ENCODE measurements around the gene SYNE2.

The SYNE2 gene

GRCh38 chr14:63897721-63898163 is 44.9 kb downstream of the SYNE2 start:
- TF ChIP-seq EZH2phosphoT487 (conservative IDR thresholded peaks at IDR 0.05; ENCODE audit: low read length): no peak
- no peak for TF ChIP-seq CTCF (IDR thresholded peaks at IDR 0.05; ENCODE audit: insufficient read depth, low read length, poor library complexity, severe bottlenecking)
- Histone ChIP-seq H2AFZ (ENCODE audit: low read depth, low read length, severe bottlenecking) (no peak overlapping the region), H3K9me3 (ENCODE audit: insufficient read depth, low read length) (no peaks in the 10 kb centered on the region), H3K27me3 (ENCODE audit: low read length) (no peaks in the 10 kb centered on the region), H3K36me3 (ENCODE audit: low read length) (no peaks in the 10 kb centered on the region; the same call in 1 of the 2 replicates), H3K9ac (ENCODE audit: low read length) (no peak overlapping the region), H3K4me3 (ENCODE audit: insufficient read depth, low read length, poor library complexity, severe bottlenecking) (no peak overlapping the region), H3K9me2 (replicated peaks; ENCODE audit: insufficient read depth, low read length) (no peaks in the 10 kb centered on the region), H3K4me2 (ENCODE audit: low read depth, low read length, poor library complexity, severe bottlenecking) (no peak overlapping the region), H4K20me1 (ENCODE audit: low read depth, low read length) (peaks cover 29% of the 10 kb centered on the region), H3K79me2 (ENCODE audit: insufficient read depth, low read length) (peaks cover 99% of the 10 kb centered on the region), H3F3A (ENCODE audit: insufficient read depth) (peaks cover 7% of the 10 kb centered on the region; the same call in 1 of the 2 replicates), H3K27ac (ENCODE audit: low read depth, low read length) (no peak overlapping the region)

DNA sequence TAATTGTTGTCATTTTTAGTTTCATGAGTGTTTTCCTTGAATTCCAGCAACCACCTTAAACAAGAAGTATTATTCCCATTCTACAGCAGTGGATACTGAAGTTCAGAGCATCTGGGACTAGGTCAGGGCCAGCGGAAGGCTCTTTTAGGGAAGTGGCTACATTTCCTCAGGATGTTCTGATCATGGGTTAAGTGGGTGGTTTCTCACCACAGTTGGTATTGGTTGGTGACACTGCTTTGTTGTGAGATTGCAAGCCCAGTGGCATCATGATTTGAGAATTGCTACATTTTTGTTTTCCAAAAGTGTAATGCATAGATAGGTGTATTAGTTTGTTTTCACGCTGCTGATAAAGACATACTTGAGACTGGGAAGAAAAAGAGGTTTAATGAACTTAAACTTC is 47.1 kb downstream of the SYNE2 start:
- Histone ChIP-seq H3K9me3 (ENCODE audit: insufficient read depth, low read length) (no peaks in the 10 kb centered on the region), H3K27me3 (ENCODE audit: low read length) (no peaks in the 10 kb centered on the region), H3K36me3 (ENCODE audit: low read length) (peaks cover 2% of the 10 kb centered on the region; the same call in 1 of the 2 replicates), H3K27ac (ENCODE audit: low read depth, low read length) (no peak overlapping the region), H3K79me2 (ENCODE audit: insufficient read depth, low read length) (peaks cover 99% of the 10 kb centered on the region), H2AFZ (ENCODE audit: low read depth, low read length, severe bottlenecking) (no peak overlapping the region), H3F3A (ENCODE audit: insufficient read depth) (peaks cover 4% of the 10 kb centered on the region; the same call in 1 of the 2 replicates), H3K9ac (ENCODE audit: low read length) (no peak overlapping the region), H3K4me3 (ENCODE audit: insufficient read depth, low read length, poor library complexity, severe bottlenecking) (no peak overlapping the region), H4K20me1 (ENCODE audit: low read depth, low read length) (peaks cover 41% of the 10 kb centered on the region), H3K4me2 (ENCODE audit: low read depth, low read length, poor library complexity, severe bottlenecking) (no peak overlapping the region), H3K9me2 (replicated peaks; ENCODE audit: insufficient read depth, low read length) (no peaks in the 10 kb centered on the region)
- TF ChIP-seq CTCF (IDR thresholded peaks at IDR 0.05; ENCODE audit: insufficient read depth, low read length, poor library complexity, severe bottlenecking) (no peak), EZH2phosphoT487 (conservative IDR thresholded peaks at IDR 0.05; ENCODE audit: low read length) (no peak)

DNA sequence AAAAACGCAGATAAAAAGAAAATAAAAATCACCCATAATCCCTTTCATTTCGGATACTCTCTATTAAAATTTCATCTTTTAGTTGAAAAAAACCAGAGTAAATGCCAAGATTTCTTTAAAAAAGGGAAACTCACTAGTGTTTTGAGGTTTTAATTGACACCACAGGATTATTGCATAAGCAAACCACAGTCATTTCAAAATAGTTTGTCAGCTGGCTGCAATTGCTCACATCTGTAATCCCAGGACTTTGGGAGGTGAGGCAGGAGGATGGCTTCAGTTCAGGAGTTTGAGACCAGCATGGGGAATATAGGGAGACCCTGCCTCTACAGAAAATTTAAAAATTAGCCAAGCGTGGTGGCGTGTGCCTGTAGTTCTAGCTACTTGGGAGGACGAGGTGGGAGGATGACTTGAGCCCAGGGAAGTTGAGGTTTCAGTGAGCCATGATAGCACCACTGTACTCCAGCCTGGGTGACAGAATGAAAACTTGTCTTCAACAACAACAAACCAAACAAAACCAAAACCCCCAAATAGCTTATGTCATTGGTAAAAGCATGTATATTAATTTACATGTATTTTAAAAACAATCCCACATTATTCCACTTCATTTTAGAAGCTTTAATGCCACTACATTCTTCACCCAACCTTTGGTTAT is 48.8 kb downstream of the SYNE2 start:
- Histone ChIP-seq H3K36me3 (ENCODE audit: low read length) (peaks cover 2% of the 10 kb centered on the region; the same call in 1 of the 2 replicates), H3K79me2 (ENCODE audit: insufficient read depth, low read length) (peaks cover 99% of the 10 kb centered on the region), H3K27me3 (ENCODE audit: low read length) (no peaks in the 10 kb centered on the region), H4K20me1 (ENCODE audit: low read depth, low read length) (peaks cover 46% of the 10 kb centered on the region), H3F3A (ENCODE audit: insufficient read depth) (0 out of 2 replicates have a peak, but pooled peaks cover 4% of the 10 kb centered on the region), H3K9me2 (replicated peaks; ENCODE audit: insufficient read depth, low read length) (no peaks in the 10 kb centered on the region), H3K4me2 (ENCODE audit: low read depth, low read length, poor library complexity, severe bottlenecking) (no peak overlapping the region), H3K4me3 (ENCODE audit: insufficient read depth, low read length, poor library complexity, severe bottlenecking) (no peak overlapping the region), H2AFZ (ENCODE audit: low read depth, low read length, severe bottlenecking) (no peak overlapping the region), H3K9ac (ENCODE audit: low read length) (no peak overlapping the region), H3K9me3 (ENCODE audit: insufficient read depth, low read length) (no peaks in the 10 kb centered on the region), H3K27ac (ENCODE audit: low read depth, low read length) (no peak overlapping the region)
- no peak for TF ChIP-seq EZH2phosphoT487 (conservative IDR thresholded peaks at IDR 0.05; ENCODE audit: low read length)
- TF ChIP-seq CTCF (IDR thresholded peaks at IDR 0.05; ENCODE audit: insufficient read depth, low read length, poor library complexity, severe bottlenecking): no peak

Measured in SU-DHL-6 (cell line).